Measurements from ENCODE around the gene CREM. TPM values are rescaled to one million over a fixed set of nuclear protein-coding genes. Genes with fewer than 3 reads are reported as not detected.

CREM gene
- polyA plus RNA-seq, 1 of the 3 experiments (the other 2 are of a cell fraction), result 41.4 TPM

GRCh38 chr10:35097510-35097909 lies 29.1 kb upstream of the CREM start:
- Histone ChIP-seq H3K4me3 (ENCODE audit: low read depth in 2 of 2, low read length in 1 of 2) (no peak overlapping the region), H3K4me2 (no peak overlapping the region), H3K27me3 (ENCODE audit: insufficient read depth) (no peaks in the 10 kb centered on the region), H3K27ac (ENCODE audit: low read depth in 2 of 2, low read length in 1 of 2) (no peak overlapping the region), H3K36me3 (replicated peaks in 1 of 2; ENCODE audit: control insufficient read depth in 1 of 2, insufficient read depth in 2 of 2, low read length in 1 of 2) (no peaks in the 10 kb centered on the region), H3K9ac (no peak overlapping the region), H3K4me1 (ENCODE audit: control insufficient read depth in 1 of 2, insufficient read depth in 2 of 2, low read depth in 1 of 2, low read length in 1 of 2) (no peaks in the 10 kb centered on the region), H2AFZ (ENCODE audit: low read depth) (no peak overlapping the region), H3K79me2 (ENCODE audit: insufficient read depth) (no peaks in the 10 kb centered on the region), H4K20me1 (ENCODE audit: insufficient read depth) (no peaks in the 10 kb centered on the region), H3F3A (replicated peaks; ENCODE audit: insufficient read depth) (no peaks in the 10 kb centered on the region), H3K9me3 (no peaks in the 10 kb centered on the region), H3K9me2 (no peaks in the 10 kb centered on the region)
- TF ChIP-seq YY1 (IDR thresholded peaks at IDR 0.05; ENCODE audit: low read depth) (no peak), SIN3A (IDR thresholded peaks at IDR 0.05; ENCODE audit: borderline replicate concordance, low read depth, low read length) (no peak), MEF2A (IDR thresholded peaks at IDR 0.05; ENCODE audit: borderline replicate concordance, low read depth) (no peak)
- no peak for DNase-seq
- CTCF ChIA-PET, result no interaction called here
- WGBS (ENCODE audit: low lambda C conversion rate), result 82% methylated on average over 1 of the region's 1 CpG
- POLR2A ChIA-PET, result no interaction called here

- ChIA-PET CTCF (interaction anchor here (0.9 to 1.2 kb wide), 2 partner anchors 22 to 1675 kb away, joined by 3 to 4 read pairs; no protein-coding TSS in a partner anchor), POLR2A (no interaction called here)
- Histone ChIP-seq H3K4me1 (ENCODE audit: control insufficient read depth in 1 of 2, insufficient read depth in 2 of 2, low read depth in 1 of 2, low read length in 1 of 2) (peaks cover 0 to 4% of the 10 kb centered on the region in 2 experiments; a peak in 1 of 4 replicates), H2AFZ (ENCODE audit: low read depth) (no peak overlapping the region), H3K9me3 (no peaks in the 10 kb centered on the region), H3K27ac (ENCODE audit: low read depth in 2 of 2, low read length in 1 of 2) (no peak overlapping the region), H3K4me2 (no peak overlapping the region), H3K9me2 (no peaks in the 10 kb centered on the region), H4K20me1 (ENCODE audit: insufficient read depth) (no peaks in the 10 kb centered on the region), H3K9ac (no peak overlapping the region), H3F3A (replicated peaks; ENCODE audit: insufficient read depth) (no peaks in the 10 kb centered on the region), H3K36me3 (replicated peaks in 1 of 2; ENCODE audit: control insufficient read depth in 1 of 2, insufficient read depth in 2 of 2, low read length in 1 of 2) (no peaks in the 10 kb centered on the region), H3K4me3 (ENCODE audit: low read depth in 2 of 2, low read length in 1 of 2) (no peak overlapping the region), H3K27me3 (ENCODE audit: insufficient read depth) (no peaks in the 10 kb centered on the region), H3K79me2 (ENCODE audit: insufficient read depth) (no peaks in the 10 kb centered on the region)
- WGBS (ENCODE audit: low lambda C conversion rate), result 35% methylated on average over 6 of the region's 7 CpGs
- TF ChIP-seq SIN3A (IDR thresholded peaks at IDR 0.05; ENCODE audit: borderline replicate concordance, low read depth, low read length), result no peak
- TF ChIP-seq FOXJ3 (CRISPR knock-in tag; IDR thresholded peaks at IDR 0.05), result peak; percentile 67; the same call in 1 of the 2 replicates
- no peak for TF ChIP-seq PBX3 (IDR thresholded peaks at IDR 0.05)
- TF ChIP-seq EZH2phosphoT487 (IDR thresholded peaks at IDR 0.05; ENCODE audit: borderline replicate concordance, low read depth), result no peak
- TF ChIP-seq RXRA (IDR thresholded peaks at IDR 0.05; ENCODE audit: borderline replicate concordance, low read depth), result no peak
- TF ChIP-seq FOXM1 (IDR thresholded peaks at IDR 0.05; ENCODE audit: low read depth), result no peak
- no peak for TF ChIP-seq GABPA (IDR thresholded peaks at IDR 0.05; ENCODE audit: low read depth)
- no peak for TF ChIP-seq ELF1 (IDR thresholded peaks at IDR 0.05)
- no peak for TF ChIP-seq RAD21 (IDR thresholded peaks at IDR 0.05; ENCODE audit: low read length)
- TF ChIP-seq EP300 (IDR thresholded peaks at IDR 0.05; ENCODE audit: borderline replicate concordance in 1 of 2, low read depth in 1 of 2, low read length in 1 of 2), result peak in 1 of 2 experiments; percentile 79; a peak in 2 of 4 replicates
- peak; percentile 22; the same call in 1 of the 2 replicates for TF ChIP-seq TCF12 (IDR thresholded peaks at IDR 0.05)
- peak; percentile 49; the same call in 1 of the 2 replicates for TF ChIP-seq MXI1 (IDR thresholded peaks at IDR 0.05; ENCODE audit: low read depth, low read length)
- TF ChIP-seq RFX5 (IDR thresholded peaks at IDR 0.05; ENCODE audit: low read length), result no peak
- TF ChIP-seq TEAD4 (IDR thresholded peaks at IDR 0.05; ENCODE audit: borderline replicate concordance, insufficient read depth), result no peak
- TF ChIP-seq MEF2A (IDR thresholded peaks at IDR 0.05; ENCODE audit: borderline replicate concordance, low read depth), result no peak
- no peak for TF ChIP-seq TAF1 (IDR thresholded peaks at IDR 0.05; ENCODE audit: borderline replicate concordance, low read depth, low read length)
- no peak; the same call in 1 of the 2 replicates for TF ChIP-seq RCOR1 (IDR thresholded peaks at IDR 0.05; ENCODE audit: low read length)
- TF ChIP-seq GATA2 (CRISPR knock-in tag; IDR thresholded peaks at IDR 0.05), result peak; percentile 96
- TF ChIP-seq, protein P1, sequence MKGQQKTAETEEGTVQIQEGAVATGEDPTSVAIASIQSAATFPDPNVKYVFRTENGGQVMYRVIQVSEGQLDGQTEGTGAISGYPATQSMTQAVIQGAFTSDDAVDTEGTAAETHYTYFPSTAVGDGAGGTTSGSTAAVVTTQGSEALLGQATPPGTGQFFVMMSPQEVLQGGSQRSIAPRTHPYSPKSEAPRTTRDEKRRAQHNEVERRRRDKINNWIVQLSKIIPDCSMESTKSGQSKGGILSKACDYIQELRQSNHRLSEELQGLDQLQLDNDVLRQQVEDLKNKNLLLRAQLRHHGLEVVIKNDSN (IDR thresholded peaks at IDR 0.05; ENCODE audit: borderline replicate concordance, low read depth), result no peak
- TF ChIP-seq IRF3 (IDR thresholded peaks at IDR 0.05; ENCODE audit: low read depth, low read length), result no peak
- TF ChIP-seq, protein P2, sequence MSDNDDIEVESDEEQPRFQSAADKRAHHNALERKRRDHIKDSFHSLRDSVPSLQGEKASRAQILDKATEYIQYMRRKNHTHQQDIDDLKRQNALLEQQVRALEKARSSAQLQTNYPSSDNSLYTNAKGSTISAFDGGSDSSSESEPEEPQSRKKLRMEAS (IDR thresholded peaks at IDR 0.05; ENCODE audit: low read depth), result no peak
- no peak for TF ChIP-seq JUND (IDR thresholded peaks at IDR 0.05)
- TF ChIP-seq CHD2 (IDR thresholded peaks at IDR 0.05; ENCODE audit: low read length, partially characterized antibody), result no peak
- DNase-seq, result peak; percentile 71
These were observed 22.8 kb upstream of the CREM start for GRCh38 chr10:35103882-35104281.
